GM21367 (cell line): ENCODE data around the gene NRF1.

ENCODE experiments used
- ATAC-seq: cut with Tn5 transposase; IDR thresholded peaks from one replicate; pipeline ENCODE4 v1.9.1; 2021; ENCODE audit not compliant: unreplicated experiment

Gene NRF1

GRCh38 chr7:129729511-129729910, 118.0 kb downstream of the NRF1 start:
- no peak for ATAC-seq

GRCh38 chr7:129730159-129730558, 118.6 kb downstream of the NRF1 start:
- no peak for ATAC-seq

GRCh38 chr7:129734400-129734799, 122.9 kb downstream of the NRF1 start:
- no peak for ATAC-seq

- no peak for ATAC-seq
Observed at GRCh38 chr7:129739427-129739826, 127.9 kb downstream of the NRF1 start.

GRCh38 chr7:129740574-129741410, 129.3 kb downstream of the NRF1 start:
- ATAC-seq = no peak

GRCh38 chr7:129741743-129742213, 130.3 kb downstream of the NRF1 start:
- ATAC-seq = no peak

- no peak for ATAC-seq
Observed at GRCh38 chr7:129742256-129742655, 130.7 kb downstream of the NRF1 start.

GRCh38 chr7:129746857-129747529, 135.5 kb downstream of the NRF1 start:
- ATAC-seq = no peak

- no peak for ATAC-seq
Observed at GRCh38 chr7:129748356-129749109, 137.0 kb downstream of the NRF1 start.

- no peak for ATAC-seq
Observed at GRCh38 chr7:129750091-129750490, 138.6 kb downstream of the NRF1 start.

GRCh38 chr7:129750501-129750900, 139.0 kb downstream of the NRF1 start:
- ATAC-seq = no peak

GRCh38 chr7:129751916-129752315, 140.4 kb downstream of the NRF1 start:
- no peak for ATAC-seq

GRCh38 chr7:129752760-129753159, 141.2 kb downstream of the NRF1 start:
- no peak for ATAC-seq

- no peak for ATAC-seq
Observed at GRCh38 chr7:129754406-129754805, 142.9 kb downstream of the NRF1 start.

GRCh38 chr7:129757991-129758390, 146.5 kb downstream of the NRF1 start:
- no peak for ATAC-seq

- ATAC-seq = no peak
Observed at GRCh38 chr7:129762387-129762969, 151.0 kb downstream of the NRF1 start.

- ATAC-seq = no peak
Observed at GRCh38 chr7:129764247-129765084, 152.9 kb downstream of the NRF1 start.

GRCh38 chr7:129765352-129765751, 153.8 kb downstream of the NRF1 start:
- no peak for ATAC-seq

- ATAC-seq = no peak
Observed at GRCh38 chr7:129767120-129768015, 155.8 kb downstream of the NRF1 start.
